Endothelial cell of umbilical vein (primary cell): ENCODE measurements around the gene UBE4B. TPM values are rescaled to one million over a fixed set of nuclear protein-coding genes. Genes with fewer than 3 reads are reported as not detected.

Source experiments
- BruUV-seq: library from RNA; stranded (reverse); fragments of 400-500 nt; replicated peaks from 2 replicates; lab custom pipeline; 2021; lab: Mats Ljungman, UMichigan
- CTCF ChIA-PET: fragments of 300-600, 350-600 bp; sonication (Branson Sonifier 250); formaldehyde crosslinking; loops from one replicate; lab custom pipeline; 2021; ENCODE audit warnings: antibody characterized with exemption, inconsistent platforms; lab: Charles Lee
- POLR2A ChIA-PET: fragments of 300-600, 350-600 bp; sonication (Branson Sonifier 250); formaldehyde crosslinking; loops from one replicate; lab custom pipeline; 2021; ENCODE audit warnings: antibody characterized with exemption, inconsistent platforms; lab: Charles Lee
- DNase-seq: peaks from one replicate; pipeline ENCODE4 v3.0.0-alpha.2; 2011; ENCODE audit warnings: low read depth, low spot score
- FAIRE-seq: peaks from 2 replicates; lab custom pipeline; 2011; peaks lifted over from hg19 to GRCh38; lab: Jason Lieb, UNC
- H2AFZ ChIP-seq: 2 replicates; pipeline ENCODE4 v1.6.0; 2012; ENCODE audit warnings: low read depth, low read length, control low read depth, inconsistent platforms
- H3K27ac ChIP-seq: 2 replicates; pipeline ENCODE4 v1.5.1; 2011; ENCODE audit warnings: low read depth, mild to moderate bottlenecking, control low read depth, low read length, moderate library complexity; ENCODE audit not compliant: insufficient read depth
- H3K27me3 ChIP-seq, 2 experiments: 2 replicates each; pipeline versions ENCODE4 v1.6.0 to v1.6.1; 2011; ENCODE audit warnings: low read length in 2 of 2, mixed read lengths in 1 of 2; ENCODE audit not compliant: control insufficient read depth in 2 of 2, insufficient read depth in 2 of 2
- H3K36me3 ChIP-seq, 2 experiments: 2 replicates in 1 of 2; 3 replicates in 1 of 2; pipeline ENCODE4 v1.5.1; 2011; ENCODE audit warnings: low read length in 2 of 2, mild to moderate bottlenecking in 1 of 2, moderate library complexity in 1 of 2; ENCODE audit not compliant: control insufficient read depth in 2 of 2, insufficient read depth in 2 of 2; ENCODE audit errors: extremely low read depth in 1 of 2
- H3K4me1 ChIP-seq: 3 replicates; pipeline ENCODE4 v1.5.1; 2011; ENCODE audit warnings: mild to moderate bottlenecking, low read length; ENCODE audit not compliant: control insufficient read depth, insufficient read depth; ENCODE audit errors: extremely low read depth
- H3K4me2 ChIP-seq: 2 replicates; pipeline ENCODE4 v1.6.1; 2011; ENCODE audit warnings: low read length, control low read depth, mixed read lengths; ENCODE audit not compliant: insufficient read depth
- H3K4me3 ChIP-seq, 3 experiments: fragments of 200-600 bp in 1 of 3; sonication (generic), shearing (Covaris generic) in 1 of 3; replicated peaks in 1 of 3; 2 replicates each; pipeline ENCODE4 v1.5.1; 2011 to 2016; ENCODE audit warnings: control low read depth in 3 of 3, low read length in 3 of 3, mild to moderate bottlenecking in 2 of 3, inconsistent platforms in 1 of 3, low read depth in 1 of 3, moderate library complexity in 1 of 3; ENCODE audit not compliant: insufficient read depth in 1 of 3
- H3K79me2 ChIP-seq: 2 replicates; pipeline ENCODE4 v1.6.0; 2012; ENCODE audit warnings: low read length, inconsistent platforms; ENCODE audit not compliant: control insufficient read depth, insufficient read depth
- H3K9ac ChIP-seq: replicated peaks from 2 replicates; pipeline ENCODE3; 2011; ENCODE audit warnings: low read length, control low read depth; ENCODE audit not compliant: insufficient read depth; ENCODE audit errors: extremely low read depth
- H3K9me1 ChIP-seq: replicated peaks from 3 replicates; pipeline ENCODE4 v1.6.0; 2011; ENCODE audit warnings: mild to moderate bottlenecking, low read length; ENCODE audit not compliant: control insufficient read depth, insufficient read depth; ENCODE audit errors: extremely low read depth
- H3K9me3 ChIP-seq: replicated peaks from 2 replicates; pipeline ENCODE4 v1.5.1; 2012; ENCODE audit warnings: low read length, inconsistent platforms; ENCODE audit not compliant: control insufficient read depth, insufficient read depth
- H4K20me1 ChIP-seq: replicated peaks from 2 replicates; pipeline ENCODE3; 2011; ENCODE audit warnings: mild to moderate bottlenecking, low read length; ENCODE audit not compliant: control insufficient read depth, insufficient read depth; ENCODE audit errors: extremely low read depth
- EZH2 ChIP-seq: IDR thresholded peaks from 2 replicates; pipeline ENCODE4 v1.6.1; 2012; ENCODE audit warnings: borderline replicate concordance, low read depth, mild to moderate bottlenecking, moderate library complexity, low read length, inconsistent platforms; ENCODE audit not compliant: severe bottlenecking
- FOS ChIP-seq: IDR thresholded peaks from 2 replicates; pipeline ENCODE4 v1.6.1; 2011; ENCODE audit warnings: mild to moderate bottlenecking, low read length, moderate library complexity, borderline replicate concordance; ENCODE audit not compliant: insufficient read depth
- GATA2 ChIP-seq: IDR thresholded peaks from 2 replicates; pipeline ENCODE4 v1.7.0; 2011; ENCODE audit warnings: low read depth, mild to moderate bottlenecking, moderate library complexity, mixed read lengths, low read length; ENCODE audit not compliant: insufficient read length, insufficient read depth
- JUN ChIP-seq: IDR thresholded peaks from 2 replicates; pipeline ENCODE4 v1.6.1; 2011; ENCODE audit warnings: borderline replicate concordance, low read depth; ENCODE audit not compliant: insufficient read length, insufficient read depth
- MYC ChIP-seq: IDR thresholded peaks from one replicate; pipeline ENCODE4 v1.6.1; 2011; ENCODE audit warnings: mild to moderate bottlenecking, low read depth, low read length
- POLR2A ChIP-seq: IDR thresholded peaks from 2 replicates; pipeline ENCODE4 v1.6.1; 2012; ENCODE audit warnings: low read depth, mild to moderate bottlenecking, control low read depth, low read length
- POLR2AphosphoS5 ChIP-seq: IDR thresholded peaks from 2 replicates; pipeline ENCODE4 v1.6.1; 2012; ENCODE audit warnings: low read depth, mild to moderate bottlenecking, control low read depth, low read length, moderate library complexity; ENCODE audit not compliant: insufficient read depth
- dilution Hi-C: fragments of 300-500 bp; cut with MboI; formaldehyde crosslinking; loops from one replicate; pipeline ENCODE4 v1.15.0; 2019; ENCODE audit warnings: low sequenced_read_pairs; ENCODE audit not compliant: extremely low pct_ligation_motif_present
- intact Hi-C: fragments of 100-400 bp; cut with micrococcal nuclease; formaldehyde crosslinking; loops from one replicate; pipeline ENCODE4 v1.10.0; 2022
- polyA plus RNA-seq, 4 experiments: library from polyadenylated mRNA; depleted of rRNA in 3 of 4; stranded (reverse) in 3 of 4; unstranded in 1 of 4; fragments of >200 nt; gene quantifications; 2 replicates each; pipeline versions ENCODE4 v1.2.1 to v1.2.3, GENCODE V29; 2011 to 2012; ENCODE audit warnings: missing spikeins in 1 of 4
- total RNA-seq: library from RNA; stranded (reverse); gene quantifications from 2 replicates; pipeline ENCODE4 v1.2.3, GENCODE V29; 2021
- TF ChIP-seq, protein P1 (sequence below): IDR thresholded peaks from 2 replicates; pipeline ENCODE4 v1.6.1; 2011; ENCODE audit not compliant: insufficient read depth, insufficient read length
- TF ChIP-seq, protein P2 (sequence below), 2 donors: IDR thresholded peaks; 1 replicate in 1 of 2; 2 replicates in 1 of 2; pipeline ENCODE4 v1.5.1; 2011; ENCODE audit warnings: low read length in 2 of 2, mild to moderate bottlenecking in 2 of 2, moderate library complexity in 2 of 2, control low read depth in 1 of 2, inconsistent platforms in 1 of 2, low read depth in 1 of 2; ENCODE audit not compliant: insufficient read depth in 1 of 2; ENCODE audit errors: extremely low read depth in 1 of 2

UBE4B gene
- total and polyA plus RNA-seq, 2 donors (not counting 3 experiments of a cell fraction or from before 2014, with no cell fraction given) = 17.8 to 54.5 TPM

DNA sequence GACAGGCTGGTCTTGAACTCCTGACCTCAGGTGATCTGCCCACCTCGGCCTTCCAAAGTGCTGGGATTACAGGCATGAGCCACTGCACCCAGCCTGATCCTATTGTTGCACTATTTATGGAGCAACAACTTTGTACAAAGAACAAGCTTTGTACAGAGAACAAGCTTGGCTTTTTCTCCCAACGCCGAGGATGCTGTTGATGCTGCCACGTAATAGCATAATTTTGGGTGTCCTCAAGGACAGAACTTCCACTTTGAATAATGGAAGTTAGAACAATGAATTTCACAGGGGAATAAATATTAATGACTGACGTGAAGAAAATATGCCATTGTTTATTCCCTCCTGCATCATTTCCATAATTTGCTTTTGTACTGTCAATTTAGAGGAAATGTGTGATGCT is 48.5 kb upstream of the UBE4B start:
- POLR2A ChIA-PET = no interaction called here
- TF ChIP-seq POLR2AphosphoS5 (no peak), JUN (no peak), GATA2 (no peak), EZH2 (no peak), MYC (no peak), FOS (no peak), POLR2A (no peak)
- TF ChIP-seq, protein P1, sequence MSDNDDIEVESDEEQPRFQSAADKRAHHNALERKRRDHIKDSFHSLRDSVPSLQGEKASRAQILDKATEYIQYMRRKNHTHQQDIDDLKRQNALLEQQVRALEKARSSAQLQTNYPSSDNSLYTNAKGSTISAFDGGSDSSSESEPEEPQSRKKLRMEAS = no peak
- TF ChIP-seq, protein P2, sequence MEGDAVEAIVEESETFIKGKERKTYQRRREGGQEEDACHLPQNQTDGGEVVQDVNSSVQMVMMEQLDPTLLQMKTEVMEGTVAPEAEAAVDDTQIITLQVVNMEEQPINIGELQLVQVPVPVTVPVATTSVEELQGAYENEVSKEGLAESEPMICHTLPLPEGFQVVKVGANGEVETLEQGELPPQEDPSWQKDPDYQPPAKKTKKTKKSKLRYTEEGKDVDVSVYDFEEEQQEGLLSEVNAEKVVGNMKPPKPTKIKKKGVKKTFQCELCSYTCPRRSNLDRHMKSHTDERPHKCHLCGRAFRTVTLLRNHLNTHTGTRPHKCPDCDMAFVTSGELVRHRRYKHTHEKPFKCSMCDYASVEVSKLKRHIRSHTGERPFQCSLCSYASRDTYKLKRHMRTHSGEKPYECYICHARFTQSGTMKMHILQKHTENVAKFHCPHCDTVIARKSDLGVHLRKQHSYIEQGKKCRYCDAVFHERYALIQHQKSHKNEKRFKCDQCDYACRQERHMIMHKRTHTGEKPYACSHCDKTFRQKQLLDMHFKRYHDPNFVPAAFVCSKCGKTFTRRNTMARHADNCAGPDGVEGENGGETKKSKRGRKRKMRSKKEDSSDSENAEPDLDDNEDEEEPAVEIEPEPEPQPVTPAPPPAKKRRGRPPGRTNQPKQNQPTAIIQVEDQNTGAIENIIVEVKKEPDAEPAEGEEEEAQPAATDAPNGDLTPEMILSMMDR (IDR thresholded peaks at IDR 0.05; ENCODE audit: extremely low read depth in 1 of 2, insufficient read depth in 1 of 2, low read depth in 1 of 2, low read length in 2 of 2) = no peak
- dilution Hi-C loops = no loop called here
- peaks cover 0 to 2% of the 10 kb centered on the region in 2 experiments for H3K36me3 ChIP-seq
- no peaks in the 10 kb centered on the region for H3K4me1 ChIP-seq
- no peak overlapping the region for H3K4me2 ChIP-seq
- DNase-seq = no peak
- H3K9me3 ChIP-seq = no peaks in the 10 kb centered on the region
- H4K20me1 ChIP-seq = no peaks in the 10 kb centered on the region
- no peak overlapping the region for H2AFZ ChIP-seq
- H3K79me2 ChIP-seq = no peaks in the 10 kb centered on the region
- peaks cover 0 to under 1% of the 10 kb centered on the region in 2 experiments for H3K27me3 ChIP-seq
- no peak overlapping the region for H3K27ac ChIP-seq
- CTCF ChIA-PET = interaction anchor here (3.0 kb wide), 1 partner anchor 34 kb away, joined by 9 read pairs; no protein-coding TSS in a partner anchor
- no peaks in the 10 kb centered on the region for H3K9me1 ChIP-seq
- FAIRE-seq = no peak
- H3K9ac ChIP-seq = no peak overlapping the region
- no peak overlapping the region for H3K4me3 ChIP-seq
- no TSS peak for BruUV-seq
- intact Hi-C loops = no loop called here
